ENCODE results near the gene ZBTB16. TPM values are rescaled to one million over a fixed set of nuclear protein-coding genes. Genes with fewer than 3 reads are reported as not detected.

The ZBTB16 gene
- total and polyA plus RNA-seq, 8 donors: 7.9 to 318 (median 55.3) TPM

- H3K4me1 ChIP-seq: peaks cover 76 to 97% (median 88%) of the 10 kb centered on the region in 4 donors
Measured at GRCh38 chr11:114074546-114075343, 15.2 kb downstream of the ZBTB16 start.

GRCh38 chr11:114075344-114075610 is 15.8 kb downstream of the ZBTB16 start:
- Histone ChIP-seq H3K4me1 (peaks cover 80 to 100% (median 93%) of the 10 kb centered on the region in 4 donors), H3K4me3 (peak overlapping the region in 3 of 4 donors; percentile 20 to 39 (median 27)), H3K9me3 (no peaks in the 10 kb centered on the region), H3K27ac (peak overlapping the region in 3 of 5 donors; percentile 34 to 81 (median 36)), H3K36me3 (peaks cover 20 to 85% (median 79%) of the 10 kb centered on the region in 4 donors), H3K27me3 (no peaks in the 10 kb centered on the region)
- TF ChIP-seq POLR2A (IDR thresholded peaks at IDR 0.05) (no peak), EP300 (IDR thresholded peaks at IDR 0.05) (no peak), POLR2AphosphoS5 (IDR thresholded peaks at IDR 0.05) (no peak), CTCF (IDR thresholded peaks at IDR 0.05) (no peak)
- no peak for DNase-seq
- 93 to 96% (median 96%) methylated on average over 6 of the region's 6 CpGs for WGBS, 5 donors
- intact Hi-C loops (cut with DNase I; ENCODE audit: low total_unique reads): no loop called here

More at GRCh38 chr11:114074546-114075343, 15.2 kb downstream of the ZBTB16 start:
- H3K9me3 ChIP-seq: no peaks in the 10 kb centered on the region
- no peak for TF ChIP-seq POLR2A (IDR thresholded peaks at IDR 0.05)
- TF ChIP-seq CTCF (IDR thresholded peaks at IDR 0.05): no peak
- TF ChIP-seq EP300 (IDR thresholded peaks at IDR 0.05): no peak
- TF ChIP-seq POLR2AphosphoS5 (IDR thresholded peaks at IDR 0.05): no peak
- peaks cover 21 to 87% (median 79%) of the 10 kb centered on the region in 4 donors for H3K36me3 ChIP-seq
- intact Hi-C loops (cut with DNase I; ENCODE audit: low total_unique reads): no loop called here
- DNase-seq: no peak
- H3K4me3 ChIP-seq: peak overlapping the region in 3 of 4 donors; percentile 20 to 39 (median 27)
- H3K27ac ChIP-seq: peak overlapping the region in 2 of 5 donors; percentile 30 to 81
- 80 to 92% (median 84%) methylated on average over 21 of the region's 21 CpGs for WGBS, 5 donors
- H3K27me3 ChIP-seq: no peaks in the 10 kb centered on the region

- Histone ChIP-seq H3K4me3 (peak overlapping the region; percentile 14 to 39 (median 24)), H3K9me3 (no peaks in the 10 kb centered on the region), H3K27ac (peak overlapping the region in 4 of 5 donors; percentile 34 to 81 (median 40)), H3K36me3 (peaks cover 16 to 83% (median 76%) of the 10 kb centered on the region in 4 donors), H3K27me3 (no peaks in the 10 kb centered on the region), H3K4me1 (peaks cover 80 to 100% (median 94%) of the 10 kb centered on the region in 4 donors)
- no peak for TF ChIP-seq EP300 (IDR thresholded peaks at IDR 0.05)
- TF ChIP-seq POLR2AphosphoS5 (IDR thresholded peaks at IDR 0.05): peak in 1 of 3 donors; percentile 13
- TF ChIP-seq CTCF (IDR thresholded peaks at IDR 0.05): peak in 5 of 7 experiments; percentile 45 to 70 (median 58)
- no peak for TF ChIP-seq POLR2A (IDR thresholded peaks at IDR 0.05)
- WGBS, 5 donors: 26 to 35% (median 33%) methylated on average over 18 of the region's 18 CpGs
- intact Hi-C loops (cut with DNase I; ENCODE audit: low total_unique reads): no loop called here
- peak in 1 of 2 donors; percentile 86 for DNase-seq
Measured at GRCh38 chr11:114075891-114076441, 16.5 kb downstream of the ZBTB16 start.

- intact Hi-C loops (cut with DNase I; ENCODE audit: low total_unique reads): no loop called here
- H3K36me3 ChIP-seq: peaks cover 16 to 76% (median 72%) of the 10 kb centered on the region in 4 donors
- H3K4me3 ChIP-seq: peak overlapping the region in 2 of 4 donors; percentile 3 to 39
- TF ChIP-seq EP300 (IDR thresholded peaks at IDR 0.05) (no peak), CTCF (IDR thresholded peaks at IDR 0.05) (no peak), POLR2AphosphoS5 (IDR thresholded peaks at IDR 0.05) (no peak), POLR2A (IDR thresholded peaks at IDR 0.05) (no peak)
- H3K9me3 ChIP-seq: no peaks in the 10 kb centered on the region
- peak overlapping the region in 4 of 5 donors; percentile 56 to 81 (median 60) for H3K27ac ChIP-seq
- peak in 1 of 2 donors; percentile 58 for DNase-seq
- 23 to 44% (median 38%) methylated on average over 3 of the region's 3 CpGs for WGBS, 5 donors
- peaks cover 84 to 100% (median 96%) of the 10 kb centered on the region in 4 donors for H3K4me1 ChIP-seq
- no peaks in the 10 kb centered on the region for H3K27me3 ChIP-seq
Measured at GRCh38 chr11:114076921-114077331, 17.4 kb downstream of the ZBTB16 start.

Measured in stomach (tissue), 9 donors.